Mucosa of gallbladder (tissue), 1 donor: Measurements from ENCODE around the gene SH3GLB1. TPM values are rescaled to one million over a fixed set of nuclear protein-coding genes. Genes with fewer than 3 reads are reported as not detected.
"Not testable (repeated sequence)": the region's sequence is repeated elsewhere in the genome, so short reads cannot be mapped to it uniquely, and the experiment has no call there.

Experiments
- DNase-seq: peaks from one replicate; pipeline ENCODE4 v3.0.0-alpha.2; 2020; ENCODE audit warnings: low spot score
- total RNA-seq: library from RNA; stranded (reverse); gene quantifications from one replicate; pipeline ENCODE4 v1.2.1, GENCODE V29; 2021
- donor health status: DM: no; HTN: no; CAD: no.

The SH3GLB1 gene
- 65.7 TPM for total RNA-seq

DNA sequence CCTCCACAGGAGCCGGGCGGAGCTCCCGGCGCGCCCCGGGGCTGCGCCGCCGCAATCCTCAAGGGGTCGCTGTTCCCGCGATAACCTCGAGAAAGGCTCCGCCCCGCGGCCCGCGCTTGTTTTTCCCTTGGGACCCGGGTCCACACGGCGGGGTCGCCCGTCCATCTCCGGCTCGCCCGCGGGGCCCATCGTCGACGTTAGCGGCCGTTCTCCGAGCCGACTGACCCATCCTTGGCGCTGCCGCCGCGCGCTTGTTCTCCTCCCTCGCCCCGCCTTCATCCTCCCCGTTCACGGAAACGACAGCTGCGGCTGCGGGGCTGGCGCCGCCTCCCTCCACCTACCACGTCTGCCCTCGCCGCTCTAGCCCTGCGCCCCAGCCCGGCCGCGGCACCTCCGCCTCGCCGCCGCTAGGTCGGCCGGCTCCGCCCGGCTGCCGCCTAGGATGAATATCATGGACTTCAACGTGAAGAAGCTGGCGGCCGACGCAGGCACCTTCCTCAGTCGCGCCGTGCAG lies at the start of gene SH3GLB1:
SH3GLB1 (plus strand) TSS at position 119 of the 514 bp plus-strand sequence; CDS start at position 443, 324 bp downstream.
- peak; percentile 89 for DNase-seq

DNA sequence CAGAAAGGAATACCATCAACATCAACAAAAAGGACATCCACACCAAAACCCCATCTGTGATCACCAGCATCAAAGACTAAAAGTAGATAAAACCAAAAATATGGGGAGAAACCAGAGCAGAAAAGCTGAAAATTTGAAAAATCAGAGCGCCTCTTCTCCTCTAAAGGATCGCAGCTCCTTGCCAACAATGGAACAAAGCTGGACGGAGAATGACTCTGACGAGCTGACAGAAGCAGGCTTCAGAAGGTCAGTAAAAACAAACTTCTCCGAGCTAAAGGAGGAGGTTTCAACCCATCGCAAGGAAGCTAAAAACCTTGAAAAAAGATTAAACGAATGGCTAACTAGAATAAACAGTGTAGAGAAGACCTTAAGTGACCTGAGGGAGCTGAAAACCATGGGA lies 46.0 kb upstream of the SH3GLB1 start:
- DNase-seq: not testable (repeated sequence)

DNA sequence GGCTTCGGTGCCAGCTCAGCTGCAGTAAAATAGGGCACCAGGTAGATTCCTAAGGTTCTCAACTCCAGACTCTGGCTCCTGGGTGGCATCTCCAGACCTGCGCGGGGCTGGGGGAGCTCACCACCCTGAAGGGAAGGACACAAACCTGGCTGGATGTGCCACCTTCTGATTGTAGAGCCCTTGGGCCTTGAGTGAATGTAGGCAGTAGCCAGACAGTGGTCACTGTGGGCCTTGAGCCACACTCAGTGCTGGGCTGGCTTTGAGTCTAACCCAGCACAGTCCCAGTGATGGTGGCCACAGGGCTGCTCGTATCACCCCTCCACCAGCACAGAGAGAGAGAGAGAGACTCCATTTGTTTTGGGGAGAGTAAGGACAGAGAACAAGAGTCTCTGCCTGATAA lies 38.0 kb upstream of the SH3GLB1 start:
- no peak for DNase-seq

DNA sequence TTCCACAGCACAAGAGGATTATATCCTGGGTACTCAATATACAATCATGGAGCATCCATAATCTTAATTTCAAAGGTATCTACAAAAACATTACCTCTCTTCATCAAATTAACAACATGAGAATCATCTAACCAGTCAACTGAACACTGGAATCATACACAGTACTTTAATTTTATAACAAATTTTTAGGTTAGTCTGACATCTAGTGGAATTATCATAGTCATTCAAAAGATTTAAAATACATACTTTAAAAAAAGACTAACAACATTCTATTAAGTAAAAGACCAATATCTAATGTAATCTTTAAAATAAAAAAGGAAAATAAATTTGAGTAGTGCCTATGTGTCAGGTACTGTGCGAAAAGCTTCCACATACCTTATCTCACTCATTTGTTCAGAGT lies 16.8 kb upstream of the SH3GLB1 start:
- DNase-seq: no peak

DNA sequence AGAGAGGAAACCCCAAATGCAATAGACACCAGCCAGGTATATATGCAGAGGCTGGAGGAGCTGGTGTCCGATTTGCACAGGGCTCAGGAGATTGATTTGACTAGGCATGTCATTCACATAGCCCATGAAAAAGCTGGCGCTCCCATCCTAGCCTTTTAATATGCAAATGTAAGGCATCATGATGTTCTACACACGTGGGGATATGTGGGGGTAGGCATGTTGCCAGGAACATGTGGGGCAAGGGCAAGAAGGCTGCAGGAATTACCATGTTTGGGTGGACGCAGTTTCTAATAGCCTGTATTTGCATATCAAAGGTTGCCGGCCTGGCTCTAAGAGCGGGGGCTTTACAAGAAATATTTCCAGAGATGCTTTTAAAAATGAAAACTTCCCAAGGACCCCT lies 11.7 kb upstream of the SH3GLB1 start:
- no peak for DNase-seq

DNA sequence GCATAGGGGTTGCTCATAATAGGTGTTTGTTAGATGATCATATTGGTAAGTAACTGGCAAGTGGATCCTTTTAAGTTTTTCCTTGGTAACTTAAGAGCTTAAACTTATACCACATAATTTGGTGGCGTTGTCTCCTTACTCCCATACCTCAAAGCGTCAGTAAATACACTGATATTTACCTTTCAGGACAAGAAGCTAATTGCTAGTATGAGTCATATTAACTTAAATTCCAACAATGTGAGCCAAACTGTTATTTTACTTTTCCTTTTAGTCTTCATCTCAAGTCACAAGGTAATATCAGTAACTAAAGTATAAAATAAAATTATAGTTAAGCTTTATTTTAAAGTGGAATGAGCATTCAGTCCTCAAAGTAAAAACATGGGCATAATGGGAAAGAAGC lies 9.0 kb upstream of the SH3GLB1 start:
- no peak for DNase-seq

DNA sequence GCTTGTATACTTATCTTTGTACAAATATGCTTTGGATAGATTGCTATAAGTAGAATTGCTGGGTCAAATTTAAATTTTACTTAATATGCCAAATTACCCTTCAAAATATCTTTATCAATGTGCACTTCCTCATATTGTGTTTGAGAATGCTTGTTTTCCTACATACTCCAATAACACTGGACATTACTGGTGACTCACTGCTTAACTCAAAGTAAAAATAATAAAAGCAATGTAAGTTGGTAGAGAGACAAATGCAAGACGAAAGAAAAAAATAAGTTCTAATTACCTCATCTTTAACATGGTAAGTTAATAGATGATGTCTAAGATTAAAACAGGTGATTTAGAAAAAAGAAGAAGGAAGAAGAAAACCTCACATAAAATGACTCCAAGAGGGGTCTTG lies 7.9 kb upstream of the SH3GLB1 start:
- DNase-seq: no peak

DNA sequence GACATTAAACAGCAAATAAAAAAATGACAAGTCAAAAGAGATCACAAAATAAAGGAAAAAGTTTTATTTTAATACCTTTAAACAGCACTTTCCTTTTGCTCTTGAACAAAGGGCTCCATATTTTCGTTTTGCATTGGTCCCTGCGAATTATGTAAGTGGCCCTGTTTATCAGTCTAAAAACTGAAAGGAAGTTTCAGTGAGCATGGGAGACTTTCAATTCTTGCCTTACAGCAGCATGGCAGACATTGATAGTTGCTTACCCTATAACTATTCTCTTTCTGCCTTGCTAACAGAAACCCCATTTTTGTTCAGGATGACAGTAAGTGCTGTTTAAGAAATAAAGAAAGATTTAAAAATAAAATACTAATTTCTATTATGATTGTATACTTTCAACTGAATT lies 5.2 kb upstream of the SH3GLB1 start:
- no peak for DNase-seq

DNA sequence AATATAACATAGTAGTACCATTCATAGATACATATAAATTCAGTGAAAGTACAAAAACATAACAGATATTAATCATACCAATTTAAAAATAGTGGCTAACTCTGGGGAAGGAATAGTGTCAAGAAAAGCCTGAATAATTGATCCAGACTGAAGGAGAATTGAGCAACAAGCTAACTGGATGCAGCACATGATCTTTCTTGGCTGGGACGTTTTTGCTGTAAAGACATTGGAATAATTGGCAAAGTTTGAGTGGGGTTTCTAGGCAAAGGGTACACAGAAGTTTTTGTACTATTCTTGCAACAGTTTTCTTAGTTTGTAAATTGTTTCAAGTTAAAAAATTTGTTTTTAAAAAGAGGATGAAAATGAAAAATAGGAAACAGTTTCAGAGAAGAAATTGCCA lies 2.6 kb upstream of the SH3GLB1 start:
- no peak for DNase-seq

DNA sequence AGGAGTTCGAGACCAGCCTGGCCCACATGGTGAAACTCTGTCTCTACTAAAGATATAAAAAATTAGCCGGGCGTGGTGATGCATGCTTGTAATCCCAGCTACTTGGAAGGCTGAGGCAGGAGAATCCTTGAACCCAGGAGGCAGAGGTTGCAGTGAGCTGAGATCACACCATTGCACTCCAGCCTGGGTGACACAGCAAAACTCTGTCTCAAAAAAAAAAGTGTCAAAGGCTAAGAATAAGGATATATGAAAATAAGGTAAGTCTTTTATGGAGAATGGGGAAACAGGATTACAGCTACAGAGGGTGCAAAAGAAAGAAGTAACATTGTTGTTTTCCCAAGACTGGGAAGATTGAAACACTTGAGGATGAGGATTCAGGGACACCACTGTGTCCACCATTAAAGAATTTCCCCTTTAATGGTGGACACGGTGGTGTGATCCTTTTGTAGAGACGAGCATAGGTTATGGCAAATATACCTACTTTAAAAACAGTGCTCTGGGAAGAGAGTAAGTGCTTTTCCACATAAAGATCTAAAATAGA lies 1.4 kb upstream of the SH3GLB1 start:
- not testable (repeated sequence) for DNase-seq

DNA sequence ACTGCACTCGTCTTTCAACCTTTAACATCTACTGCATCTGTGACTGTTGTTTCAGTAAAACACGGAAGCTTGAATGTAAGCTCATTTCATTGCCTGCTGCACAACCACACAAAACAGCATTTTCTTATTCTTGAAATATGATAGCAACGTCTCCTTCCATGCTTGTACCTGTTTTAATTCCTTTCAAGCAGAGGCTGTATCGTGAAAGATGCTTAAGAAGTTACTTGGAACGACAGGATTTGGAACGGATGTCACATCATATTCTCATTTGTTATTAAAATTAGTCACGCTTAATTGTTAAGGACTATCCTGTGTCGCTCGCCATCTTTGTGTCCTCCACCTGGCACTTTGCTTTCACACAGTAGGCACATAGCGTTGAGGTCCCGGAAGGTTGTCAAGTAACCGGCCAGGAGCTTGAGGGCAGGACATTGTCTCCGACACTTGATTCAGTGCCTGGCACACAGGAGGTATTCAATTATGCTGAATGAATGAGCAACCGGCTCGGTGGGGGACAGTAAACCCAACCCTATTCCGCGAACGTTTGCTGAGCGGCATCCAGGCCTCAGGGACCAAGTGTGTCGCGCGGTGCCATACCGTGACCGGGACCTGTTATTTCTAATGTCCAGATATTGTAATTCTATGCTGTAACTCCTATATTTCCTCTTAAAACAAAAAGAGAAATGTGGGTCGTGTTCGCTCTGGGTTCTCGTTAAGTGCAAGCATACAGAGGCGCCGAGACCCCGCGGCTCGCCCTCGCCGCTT lies 499 bp upstream of the SH3GLB1 start:
- DNase-seq: peak; percentile 23

DNA sequence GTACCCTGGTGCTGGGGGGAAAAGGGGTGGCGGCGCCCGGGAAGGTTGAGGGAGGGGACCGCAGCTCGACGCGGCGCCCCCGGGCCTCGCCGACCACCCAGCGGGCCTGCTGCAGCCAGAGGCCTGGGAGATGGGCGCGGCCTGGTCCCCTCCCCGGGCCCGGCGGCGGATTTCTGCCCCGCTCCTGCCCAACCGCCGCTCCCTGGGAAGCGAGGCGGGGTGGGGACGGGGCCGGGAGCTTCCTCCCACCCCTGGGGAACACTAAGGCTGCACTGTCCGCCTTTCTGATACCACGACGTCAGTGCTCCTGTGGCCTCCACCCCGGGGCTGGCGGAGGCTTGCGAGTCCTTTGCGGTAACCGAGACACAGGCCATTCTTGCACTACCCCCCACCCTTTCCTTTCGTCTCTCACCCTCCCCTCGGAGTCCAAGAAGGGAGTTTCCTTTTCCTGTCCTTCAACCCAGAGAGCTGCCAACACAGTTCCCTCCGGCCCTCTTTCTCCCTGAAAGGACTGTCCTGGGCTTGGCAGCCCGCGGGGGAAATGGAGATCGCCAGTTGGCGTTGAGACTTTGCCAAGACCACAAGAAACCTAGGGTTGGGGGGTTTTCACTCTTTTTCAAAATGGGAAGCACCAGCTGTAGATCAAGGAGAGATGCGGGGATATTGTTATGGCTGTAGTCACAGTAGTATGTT lies 742 bp downstream of the SH3GLB1 start:
- DNase-seq: peak; percentile 38

DNA sequence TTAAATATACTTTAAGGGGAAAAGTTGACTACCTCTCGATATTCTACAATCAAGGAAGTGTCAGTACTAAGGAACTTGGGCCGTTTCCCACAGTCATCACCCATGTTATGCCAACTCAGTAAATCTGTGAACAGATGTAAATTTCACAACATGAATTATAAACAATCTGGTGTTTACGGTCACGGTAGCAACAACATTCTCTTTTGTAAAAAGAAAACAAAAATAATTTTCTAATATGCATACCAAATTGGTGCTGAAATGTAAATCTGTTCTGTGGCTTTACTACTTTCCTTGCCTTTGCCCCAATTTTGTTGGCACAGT lies 1.2 kb downstream of the SH3GLB1 start:
- DNase-seq: no peak

DNA sequence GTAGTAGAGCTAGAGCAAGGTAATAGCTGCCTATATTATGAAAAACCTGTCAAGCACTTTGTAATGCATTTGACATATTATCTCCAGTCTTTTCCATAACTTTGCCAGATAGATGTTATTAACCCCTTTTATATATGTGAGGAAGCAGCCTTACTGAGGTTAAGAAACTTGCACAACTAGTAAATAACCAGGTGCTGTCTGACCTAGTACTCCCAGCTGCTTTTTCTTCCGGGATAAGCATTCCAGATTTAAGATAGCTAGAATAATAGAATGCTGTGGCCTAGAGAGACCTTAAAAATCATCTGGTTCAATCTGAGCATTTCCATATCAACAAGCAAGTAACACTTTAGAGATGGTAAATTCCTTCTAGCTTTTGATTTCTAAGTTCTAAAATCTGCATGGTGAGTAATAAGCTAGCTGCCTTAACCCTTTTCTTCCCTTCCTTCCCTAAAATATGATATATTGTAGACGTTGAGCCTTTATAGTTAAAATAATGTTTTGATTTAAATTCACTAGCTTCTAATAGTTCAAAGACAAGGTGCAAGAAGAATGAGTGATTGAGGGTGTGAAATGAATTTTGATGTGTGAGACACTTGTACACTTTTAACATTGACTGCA lies 1.8 kb downstream of the SH3GLB1 start:
- DNase-seq: no peak

DNA sequence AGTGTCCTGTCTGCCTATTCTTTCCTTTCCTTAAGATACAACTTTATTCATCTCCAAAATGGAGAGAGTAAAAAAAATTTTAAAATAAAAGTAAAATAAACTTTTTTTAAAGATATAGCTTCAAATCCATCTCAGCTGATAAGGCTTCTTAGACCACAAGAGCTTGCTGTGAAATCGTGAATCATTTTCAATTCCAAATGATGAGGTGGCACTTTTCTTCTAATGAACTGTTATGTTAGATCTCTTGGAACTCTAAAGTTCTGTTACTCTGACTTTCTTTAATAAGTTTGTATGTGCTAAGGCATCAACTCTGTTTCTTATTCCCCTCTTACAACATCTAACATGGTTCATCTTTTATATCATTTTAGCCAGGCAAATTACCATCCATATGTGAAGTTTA lies 4.5 kb downstream of the SH3GLB1 start:
- no peak for DNase-seq

DNA sequence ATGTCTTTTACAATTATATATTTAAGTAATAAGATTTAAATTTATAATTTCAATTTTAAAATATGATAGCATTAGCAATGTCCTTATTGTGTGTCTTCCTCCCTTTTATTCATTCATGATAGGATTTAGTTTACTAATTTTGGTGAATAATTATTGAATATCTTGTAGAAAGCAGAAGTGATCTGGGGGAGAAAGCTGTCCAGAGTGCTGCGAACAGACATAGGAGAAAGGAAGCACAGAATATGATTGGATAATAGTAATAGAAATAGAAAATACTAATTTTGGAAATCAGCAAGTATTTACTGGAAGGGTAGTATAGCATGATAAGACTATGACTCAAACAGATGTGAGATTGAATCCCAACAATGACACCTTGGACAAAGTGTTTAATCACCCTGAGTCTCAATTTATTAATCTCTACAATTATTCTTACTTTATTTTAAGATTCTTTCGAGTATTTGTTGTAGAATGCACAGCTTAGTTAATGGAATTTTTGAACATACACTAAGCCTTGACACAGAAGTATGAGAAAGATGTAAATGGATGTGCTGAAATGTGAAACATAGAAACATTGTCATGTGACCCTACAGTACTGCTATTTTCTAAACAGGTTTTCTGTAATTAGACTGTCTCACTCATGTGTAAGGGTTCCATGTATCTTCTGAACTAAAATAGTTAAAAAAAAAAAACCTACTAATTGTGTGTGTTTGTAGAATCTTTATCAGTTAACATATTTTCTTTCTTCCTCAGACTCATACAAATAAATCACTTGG lies 7.9 kb downstream of the SH3GLB1 start:
- no peak for DNase-seq

DNA sequence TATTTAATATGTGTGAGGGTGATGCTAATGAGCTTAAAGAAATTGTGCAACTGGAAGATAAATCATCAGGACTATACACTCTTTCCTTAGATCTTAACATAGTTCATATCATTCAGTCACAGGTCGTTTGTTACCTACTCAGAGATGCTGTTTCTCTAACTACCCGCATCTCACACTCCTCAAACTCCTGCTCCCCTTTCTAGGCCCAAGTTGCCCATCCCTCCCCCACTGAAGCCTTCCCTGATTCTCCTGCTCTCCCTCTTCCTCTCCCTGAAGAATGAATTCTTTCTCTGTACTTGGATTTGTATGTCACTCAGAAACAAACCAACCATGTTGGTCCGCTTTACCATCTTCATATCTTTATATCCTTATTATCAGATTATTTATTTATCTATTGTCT lies 9.1 kb downstream of the SH3GLB1 start:
- no peak for DNase-seq

DNA sequence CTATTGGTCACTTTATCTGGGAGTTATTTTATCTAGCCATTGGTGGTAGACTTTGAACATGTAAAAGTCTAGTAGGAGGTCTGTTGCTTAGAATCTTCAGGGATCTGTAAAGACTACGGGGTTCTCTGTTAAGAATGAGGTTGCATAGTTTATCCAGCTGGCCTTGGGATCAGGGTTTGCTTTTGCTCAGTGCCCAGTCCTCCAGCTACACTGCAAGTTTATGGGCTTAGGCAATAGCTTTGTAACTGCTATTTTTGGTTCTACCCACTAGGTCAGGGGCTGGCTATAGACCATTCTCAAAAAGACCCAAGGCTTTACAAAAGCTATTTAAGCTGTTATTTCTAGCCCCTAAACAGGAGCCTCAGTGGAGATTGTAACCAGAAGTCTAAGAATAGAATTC lies 9.8 kb downstream of the SH3GLB1 start:
- DNase-seq: no peak

DNA sequence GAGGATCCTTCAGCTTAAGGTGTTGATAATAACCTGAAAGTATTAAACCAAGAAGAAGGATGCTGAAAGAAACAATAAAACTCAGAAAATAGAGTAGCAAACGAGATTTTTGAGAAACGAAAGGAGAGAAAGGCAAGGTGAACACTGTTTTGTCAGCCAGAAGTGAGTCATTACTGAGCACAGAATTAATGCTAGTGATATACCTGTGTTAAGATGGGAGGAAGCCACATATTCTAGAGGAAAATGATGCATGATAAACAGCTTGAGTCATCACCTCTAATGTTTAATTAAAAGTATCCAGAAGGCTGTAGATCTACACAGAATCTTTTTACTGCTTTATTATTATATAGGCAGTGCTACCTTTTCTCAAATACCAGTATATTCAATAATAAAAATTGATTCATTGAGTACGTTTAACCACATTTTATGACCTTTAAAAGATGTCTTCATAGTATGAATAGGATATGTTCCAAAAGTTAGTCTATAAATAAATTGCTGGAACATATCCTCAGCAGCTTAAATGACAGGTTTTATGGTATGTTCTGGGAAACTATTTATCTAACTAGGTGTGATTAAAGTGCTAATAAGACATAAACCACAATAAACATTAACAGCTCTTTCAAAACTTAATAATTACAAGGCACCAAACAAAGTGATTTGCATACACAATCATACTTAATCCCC lies 10.3 kb downstream of the SH3GLB1 start:
- DNase-seq: no peak

DNA sequence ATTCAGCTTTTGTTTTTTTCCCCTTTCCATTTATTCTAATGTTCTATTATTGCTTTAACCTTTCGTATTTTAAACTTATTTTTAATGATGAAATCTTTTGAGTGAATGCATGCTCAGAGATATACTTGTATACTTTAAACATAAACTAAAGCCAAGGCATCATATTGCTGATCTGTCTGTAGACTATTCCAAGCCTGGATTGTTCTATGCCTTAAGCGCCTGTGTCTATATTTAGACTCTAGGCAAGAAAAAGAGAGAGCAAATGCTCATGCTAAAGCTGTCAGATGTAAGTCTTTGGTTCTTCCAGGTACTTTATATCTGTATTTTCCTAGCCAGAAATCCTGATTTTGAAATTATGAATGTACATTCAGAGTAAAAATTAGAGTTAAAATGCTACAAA lies 14.4 kb downstream of the SH3GLB1 start:
- no peak for DNase-seq

DNA sequence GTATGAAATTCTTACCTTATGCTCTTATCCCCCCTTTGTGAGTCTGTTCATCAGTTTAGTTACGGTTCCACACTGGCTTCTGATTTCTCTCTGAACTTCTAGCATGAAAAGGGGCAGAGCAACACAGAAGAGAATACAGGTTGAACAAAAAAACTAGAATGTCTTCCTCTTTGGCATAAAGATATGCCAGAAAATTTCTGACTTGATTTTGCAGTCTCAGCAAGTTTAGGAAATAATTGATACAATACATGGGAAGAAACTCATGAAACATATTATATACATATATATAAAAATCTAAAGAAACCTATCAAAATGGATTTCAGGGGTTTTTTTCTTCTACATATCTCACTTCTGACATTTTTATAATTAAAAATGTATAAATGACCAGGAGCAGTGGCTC lies 27.0 kb downstream of the SH3GLB1 start:
- DNase-seq: no peak
